Urinary bladder (tissue), 4 donors: Measurements from ENCODE around the gene MAP7D2. TPM values are rescaled to one million over a fixed set of nuclear protein-coding genes. Genes with fewer than 3 reads are reported as not detected.
"Not testable (repeated sequence)": the region's sequence is repeated elsewhere in the genome, so short reads cannot be mapped to it uniquely, and the experiment has no call there.

ENCODE experiments used
- DNase-seq: peaks from one replicate; pipeline ENCODE4 v3.0.0-alpha.2; 2015; ENCODE audit errors: extremely low spot score
- H3K27ac ChIP-seq: one replicate; pipeline ENCODE4 v1.5.1; 2013; ENCODE audit warnings: low read depth, mild to moderate bottlenecking, moderate library complexity
- H3K36me3 ChIP-seq: one replicate; pipeline ENCODE4 v1.6.1; 2013; ENCODE audit warnings: mild to moderate bottlenecking, moderate library complexity; ENCODE audit not compliant: insufficient read depth
- H3K4me1 ChIP-seq: one replicate; pipeline ENCODE4 v1.6.1; 2013; ENCODE audit warnings: mild to moderate bottlenecking, moderate library complexity; ENCODE audit not compliant: insufficient read depth
- H3K4me3 ChIP-seq: one replicate; pipeline ENCODE4 v1.5.1; 2013; ENCODE audit warnings: low read depth, low read length
- WGBS: extraction: QIAGEN DNeasy Blood & Tissue Kit; methylation state at CpG from one replicate; pipeline ENCODE4 v1.1.7; 2013; 5-methylcytosine and 5-hydroxymethylcytosine counted together
- polyA plus RNA-seq: library from polyadenylated mRNA; stranded (reverse); fragments of 200-250 nt; gene quantifications from one replicate; pipeline ENCODE4 v1.2.3, GENCODE V29; 2013
- total RNA-seq: library from RNA; depleted of rRNA; stranded (reverse); fragments of >200 nt; gene quantifications from one replicate; pipeline ENCODE4 v1.2.3, GENCODE V29; 2014
- donor health status: healthy with polysubstance abuse.
- donor health status: healthy.

The MAP7D2 gene
- total and polyA plus RNA-seq, 2 donors = 0.21 to 0.46 TPM

DNA sequence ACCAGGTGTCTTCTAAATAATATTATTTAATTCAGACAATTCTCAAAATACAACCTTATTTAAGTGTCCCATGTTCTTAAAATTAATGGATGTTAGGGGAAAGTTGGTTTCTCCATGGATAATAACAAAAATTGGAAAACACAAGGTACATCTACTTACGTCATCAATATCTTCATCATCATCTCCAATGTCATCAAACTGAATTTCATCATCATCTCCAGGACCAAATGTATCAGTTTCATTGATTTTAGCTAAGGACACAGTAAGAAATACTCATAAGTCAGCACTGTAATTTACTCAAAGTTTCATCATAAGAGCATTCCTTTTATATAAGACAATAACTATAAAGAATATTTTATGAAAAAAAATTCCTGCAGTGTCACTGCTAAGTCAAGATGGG, 13.7 kb upstream of the MAP7D2 start:
- H3K36me3 ChIP-seq = peaks cover 2% of the 10 kb centered on the region

DNA sequence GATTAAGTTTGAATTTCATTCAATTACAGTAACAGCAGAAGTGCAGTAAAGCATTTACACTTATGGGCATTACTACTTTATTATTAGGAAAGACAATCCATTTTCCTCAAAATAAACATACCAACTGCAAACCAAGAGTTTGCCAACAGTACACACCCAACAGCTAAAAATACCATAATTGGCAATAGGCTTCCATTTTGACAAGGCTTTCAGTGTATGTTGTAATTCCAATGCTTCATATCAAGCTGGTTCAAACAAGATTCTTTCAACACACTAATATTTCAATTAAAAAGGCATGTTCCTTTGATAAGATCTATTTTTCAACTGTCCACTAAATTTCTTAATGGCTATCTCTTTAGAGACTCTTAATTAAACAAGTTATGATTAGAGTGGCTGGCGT, 12.8 kb upstream of the MAP7D2 start:
- Histone ChIP-seq H3K27ac (no peak overlapping the region), H3K36me3 (peaks cover 2% of the 10 kb centered on the region)
- 93% methylated on average over 1 of the region's 1 CpG for WGBS

More for the DNA sequence above, 13.7 kb upstream of the MAP7D2 start:
- DNase-seq = no peak
- Histone ChIP-seq H3K27ac (no peak overlapping the region), H3K4me3 (no peak overlapping the region), H3K4me1 (no peaks in the 10 kb centered on the region)
- WGBS = 91% methylated on average over 1 of the region's 1 CpG

DNA sequence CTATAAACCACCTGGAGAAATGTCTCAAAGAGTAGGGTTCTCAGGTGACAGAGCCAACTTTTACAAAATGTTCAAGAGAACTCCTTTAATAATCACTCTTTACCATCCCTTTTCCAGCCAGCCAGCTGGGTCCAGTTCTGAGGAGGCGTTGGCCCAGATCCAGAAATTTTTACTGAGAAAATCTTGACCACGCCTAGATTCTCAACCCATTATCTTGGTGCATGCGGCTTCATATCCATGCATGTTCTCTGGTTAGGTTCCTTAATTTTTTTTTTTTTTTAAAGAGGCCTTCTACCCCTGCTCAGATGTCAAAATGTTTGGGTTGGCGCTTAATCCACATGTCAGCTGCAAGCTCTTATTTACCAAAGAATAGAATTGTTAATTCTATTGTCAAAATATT, 12.0 kb upstream of the MAP7D2 start:
- Histone ChIP-seq H3K36me3 (peaks cover 2% of the 10 kb centered on the region), H3K4me1 (no peaks in the 10 kb centered on the region), H3K4me3 (no peak overlapping the region), H3K27ac (no peak overlapping the region)
- 48% methylated on average over 4 of the region's 4 CpGs for WGBS
- DNase-seq = no peak

More for the DNA sequence above, 12.8 kb upstream of the MAP7D2 start:
- H3K4me1 ChIP-seq = no peaks in the 10 kb centered on the region
- no peak for DNase-seq
- H3K4me3 ChIP-seq = no peak overlapping the region

DNA sequence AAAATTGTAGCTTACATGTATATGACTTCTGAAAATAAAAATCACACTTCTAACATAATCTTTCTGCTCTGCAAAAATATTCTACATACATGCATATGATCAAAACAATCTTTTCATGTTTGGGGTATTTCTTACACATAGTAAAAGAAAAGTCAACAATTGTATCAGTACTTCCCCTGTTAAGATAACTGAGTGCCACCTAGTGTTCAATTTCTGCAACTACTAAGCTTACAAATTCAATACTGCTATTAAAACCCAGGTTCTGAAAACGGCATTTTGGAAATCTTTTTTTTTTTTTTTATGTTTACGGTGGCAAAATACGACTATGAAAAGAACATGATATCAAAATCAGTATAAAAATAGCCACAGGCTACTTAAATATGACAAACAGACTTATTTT, 10.7 kb upstream of the MAP7D2 start:
- H3K4me1 ChIP-seq, H3K27ac ChIP-seq, H3K4me3 ChIP-seq, DNase-seq, H3K36me3 ChIP-seq: not testable (repeated sequence)
- 2% methylated on average over 3 of the region's 3 CpGs for WGBS

DNA sequence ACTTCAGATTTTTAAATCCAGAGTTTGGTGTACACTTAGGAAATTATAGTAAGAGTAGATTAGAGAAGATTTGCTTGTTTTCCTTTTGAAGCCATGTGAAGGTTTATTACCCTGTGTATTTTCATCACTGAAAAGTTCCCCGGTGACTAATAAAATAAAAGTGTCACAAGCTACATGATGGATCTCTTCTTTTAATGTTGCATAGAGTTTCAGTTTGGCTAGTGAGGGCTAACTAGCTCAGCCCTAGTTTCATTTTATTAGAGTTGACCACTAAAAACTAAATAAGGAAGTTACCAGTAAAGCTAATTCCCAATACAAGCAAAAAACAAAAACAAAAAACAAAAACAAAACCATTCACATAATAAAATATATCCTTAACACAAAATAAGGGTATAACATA, 10.1 kb upstream of the MAP7D2 start:
- WGBS = 12% methylated on average over 1 of the region's 1 CpG
- DNase-seq, H3K36me3 ChIP-seq, H3K4me1 ChIP-seq, H3K27ac ChIP-seq, H3K4me3 ChIP-seq: not testable (repeated sequence)

DNA sequence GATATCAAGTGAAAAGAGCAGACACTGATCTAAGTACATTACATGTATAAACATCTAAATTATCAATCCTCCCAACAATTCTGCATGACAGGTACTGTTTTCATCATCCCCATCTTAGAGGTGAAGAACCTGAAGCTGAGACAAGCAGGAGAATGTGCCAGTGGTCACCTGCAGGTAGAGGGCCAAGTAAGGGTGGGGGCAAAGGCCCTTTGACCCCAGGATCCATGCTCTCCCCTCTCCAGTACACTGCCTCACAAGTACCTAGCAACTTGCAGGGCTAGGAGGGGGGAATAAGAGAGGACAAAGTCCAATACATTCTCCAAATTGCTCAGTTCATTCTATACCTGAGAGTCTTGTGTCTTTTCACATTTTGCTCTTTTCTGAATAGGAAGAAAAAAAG, 8.3 kb upstream of the MAP7D2 start:
- DNase-seq = no peak
- H3K4me3 ChIP-seq = no peak overlapping the region
- H3K36me3 ChIP-seq = no peaks in the 10 kb centered on the region
- H3K27ac ChIP-seq = no peak overlapping the region
- H3K4me1 ChIP-seq = no peaks in the 10 kb centered on the region

DNA sequence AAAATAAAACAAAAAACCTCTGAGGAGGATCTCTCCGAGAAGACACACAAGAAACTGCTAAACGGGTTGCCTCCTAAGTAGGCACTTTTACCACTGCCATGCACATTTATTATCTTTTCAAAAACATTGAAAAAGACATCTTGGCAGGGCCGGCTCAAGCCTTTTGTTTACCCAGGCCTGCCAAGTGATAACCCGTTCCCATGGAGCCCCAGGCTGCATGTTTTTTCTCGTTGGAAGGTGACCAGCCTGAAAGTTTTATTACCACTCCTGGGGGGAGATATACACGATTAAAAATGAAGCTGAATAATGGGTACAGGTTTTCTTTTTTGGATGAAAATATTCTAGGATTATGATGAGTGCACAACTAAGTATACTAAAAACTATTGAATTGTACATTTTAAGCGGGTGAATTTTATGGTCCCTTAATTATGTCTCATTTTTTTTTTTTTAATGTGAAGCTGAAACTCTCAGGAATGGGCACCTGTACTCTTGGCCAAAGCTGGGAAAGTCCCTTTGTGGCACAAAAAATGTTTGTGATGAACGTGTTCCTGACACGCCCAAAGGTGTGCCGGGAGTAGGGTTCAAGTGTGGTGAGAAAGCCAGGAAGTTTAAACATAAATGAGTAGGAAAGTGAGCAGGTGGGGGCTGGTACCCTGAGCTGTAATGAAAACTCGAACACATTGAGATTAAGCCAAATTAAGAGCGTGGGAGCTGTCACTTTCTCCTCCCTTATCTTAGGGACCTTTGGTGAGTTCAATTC, 1.5 kb upstream of the MAP7D2 start:
- Histone ChIP-seq H3K4me3 (no peak overlapping the region), H3K4me1 (no peaks in the 10 kb centered on the region), H3K36me3 (no peaks in the 10 kb centered on the region), H3K27ac (no peak overlapping the region)
- no peak for DNase-seq
- 45% methylated on average over 12 of the region's 12 CpGs for WGBS

DNA sequence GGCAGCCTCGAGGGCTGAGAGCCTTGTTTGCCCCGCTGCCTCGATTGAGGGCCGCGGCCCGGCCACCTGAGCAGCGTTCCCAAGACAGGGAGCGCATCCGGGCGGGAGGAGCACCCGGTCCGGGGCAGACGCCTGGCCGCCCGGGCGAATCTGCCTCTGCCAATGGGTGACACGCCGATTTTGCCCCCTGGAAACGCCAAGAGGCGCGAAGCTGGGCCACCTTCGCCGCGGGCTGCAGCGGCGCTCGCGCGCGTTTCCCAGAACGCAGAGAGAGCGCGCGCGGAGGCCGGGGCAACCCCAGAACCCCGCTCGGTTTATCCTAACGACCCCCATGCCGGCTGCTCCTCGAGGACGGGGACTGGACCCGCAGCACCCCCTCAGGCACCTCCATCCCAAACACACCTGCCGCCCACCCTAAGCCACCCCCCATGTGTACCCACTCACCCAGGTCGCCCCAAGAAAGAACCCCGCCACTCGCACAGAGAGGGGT, 575 bp downstream of the MAP7D2 start:
- no peaks in the 10 kb centered on the region for H3K36me3 ChIP-seq
- H3K27ac ChIP-seq = no peak overlapping the region
- no peak for DNase-seq
- WGBS = 5% methylated on average over 47 of the region's 47 CpGs
- H3K4me3 ChIP-seq = peak overlapping the region; percentile 21
- no peaks in the 10 kb centered on the region for H3K4me1 ChIP-seq

DNA sequence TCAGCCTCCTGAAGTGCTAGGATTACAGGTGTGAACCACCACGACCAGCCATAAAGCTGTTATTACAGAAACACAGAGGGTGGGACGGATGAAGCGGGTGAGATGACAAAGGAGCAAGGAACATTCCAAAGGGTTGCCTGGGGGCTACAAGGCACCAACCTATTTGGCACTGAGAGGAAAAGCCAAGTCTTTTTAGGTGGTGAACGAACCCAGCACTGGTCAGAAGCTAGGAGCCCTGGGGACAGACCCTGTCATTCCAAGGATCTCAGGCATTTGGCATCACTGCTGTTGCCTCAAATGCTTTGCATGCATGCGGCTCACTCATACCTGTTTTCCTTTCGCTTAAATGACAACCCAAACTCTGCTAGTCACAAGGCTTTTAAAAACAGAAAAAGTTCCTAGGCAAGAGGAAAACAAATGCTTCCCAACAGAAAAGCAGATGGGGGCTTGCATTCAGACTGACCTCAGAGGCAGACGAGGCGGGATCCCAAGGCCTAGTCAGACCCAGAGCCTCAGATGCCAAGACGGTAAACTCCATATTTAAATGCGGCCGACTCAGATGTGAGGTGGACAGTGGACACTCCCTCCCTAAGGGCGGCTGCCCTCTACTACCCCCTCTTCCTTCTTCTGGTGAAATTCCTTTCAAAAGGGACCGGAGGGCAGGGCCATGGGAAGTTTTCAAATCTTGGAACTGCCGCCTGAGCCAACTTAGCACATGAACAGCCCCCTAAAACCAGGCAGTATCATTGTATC, 4.5 kb downstream of the MAP7D2 start:
- Histone ChIP-seq H3K36me3 (no peaks in the 10 kb centered on the region), H3K4me1 (no peaks in the 10 kb centered on the region), H3K4me3 (no peak overlapping the region), H3K27ac (no peak overlapping the region)
- no peak for DNase-seq
- 87% methylated on average over 14 of the region's 14 CpGs for WGBS

DNA sequence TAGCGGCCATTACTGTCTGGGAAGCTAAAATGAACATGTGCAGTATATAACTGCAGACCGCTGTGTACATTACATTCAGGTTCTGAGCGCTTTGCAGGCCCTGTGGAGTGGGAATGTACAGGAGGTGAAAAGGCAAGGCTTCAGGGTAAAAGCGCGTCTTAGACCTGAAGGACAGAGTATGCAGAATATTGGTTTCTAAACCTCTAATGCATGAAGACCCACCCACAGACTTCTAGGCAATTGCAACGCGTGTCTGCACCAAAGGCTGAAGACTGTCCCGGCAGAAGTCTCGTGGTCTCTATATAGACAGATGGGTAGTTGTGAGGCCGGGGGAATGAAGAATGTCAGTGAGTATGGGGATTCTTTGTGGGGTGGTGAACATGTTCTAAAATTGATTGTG, 5.4 kb downstream of the MAP7D2 start:
- WGBS = 95% methylated on average over 10 of the region's 10 CpGs
- DNase-seq = no peak
- Histone ChIP-seq H3K27ac (no peak overlapping the region), H3K36me3 (no peaks in the 10 kb centered on the region), H3K4me3 (no peak overlapping the region), H3K4me1 (no peaks in the 10 kb centered on the region)

DNA sequence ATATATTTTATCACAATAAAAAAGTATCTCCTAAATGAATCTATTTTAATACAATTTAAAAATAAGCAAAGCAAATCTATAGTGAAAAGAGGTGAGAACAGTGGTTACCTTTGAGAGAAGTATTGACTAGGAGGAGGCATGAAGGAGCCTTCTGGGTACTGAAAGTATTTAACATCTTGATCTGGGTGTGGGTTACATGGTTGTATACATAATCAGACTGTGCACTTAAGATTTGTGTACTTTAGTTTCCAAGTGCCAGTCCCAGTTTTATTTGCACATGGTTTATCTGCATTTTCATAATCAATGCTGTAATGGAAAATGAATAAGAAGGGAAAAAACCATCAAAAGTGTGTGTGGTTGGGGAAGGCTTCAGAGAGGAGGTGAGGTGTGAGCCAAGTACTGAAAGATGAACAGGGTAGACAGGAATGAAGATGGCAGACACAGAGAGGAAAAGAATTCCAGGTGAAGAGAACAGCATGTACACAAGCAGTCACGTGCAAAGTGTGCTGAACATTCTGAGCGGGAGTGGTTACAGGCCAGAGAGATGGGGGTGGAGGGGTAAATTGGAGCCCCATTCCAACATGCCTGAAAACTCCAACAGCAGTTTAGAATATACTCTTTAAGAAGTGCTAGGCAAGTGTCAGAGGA, 14.6 kb downstream of the MAP7D2 start:
- H3K36me3 ChIP-seq = no peaks in the 10 kb centered on the region
- no peak for DNase-seq
- no peaks in the 10 kb centered on the region for H3K4me1 ChIP-seq
- no peak overlapping the region for H3K4me3 ChIP-seq
- no peak overlapping the region for H3K27ac ChIP-seq
- 87% methylated on average over 2 of the region's 2 CpGs for WGBS

DNA sequence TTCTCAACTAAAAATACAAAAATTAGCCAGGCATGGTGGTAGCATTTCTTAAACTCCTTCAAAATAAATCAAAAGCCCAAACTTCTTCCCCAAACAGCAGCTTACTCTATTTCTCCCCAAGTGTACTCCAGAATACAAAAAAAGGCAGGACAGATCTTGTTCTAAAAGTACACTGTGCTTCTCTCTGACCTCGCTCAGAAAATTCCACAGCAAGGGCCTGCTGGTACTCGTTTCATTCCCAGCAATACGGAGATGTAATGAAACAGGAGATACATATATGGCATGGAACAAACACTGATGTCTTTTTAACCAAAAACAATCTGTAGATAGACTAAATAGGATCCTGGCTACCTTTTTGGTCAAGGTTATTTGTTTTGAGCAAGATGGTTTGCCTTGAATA, 25.2 kb downstream of the MAP7D2 start:
- no peak overlapping the region for H3K4me3 ChIP-seq
- H3K36me3 ChIP-seq = no peaks in the 10 kb centered on the region
- no peaks in the 10 kb centered on the region for H3K4me1 ChIP-seq
- 62% methylated on average over 3 of the region's 3 CpGs for WGBS
- no peak overlapping the region for H3K27ac ChIP-seq
- no peak for DNase-seq

DNA sequence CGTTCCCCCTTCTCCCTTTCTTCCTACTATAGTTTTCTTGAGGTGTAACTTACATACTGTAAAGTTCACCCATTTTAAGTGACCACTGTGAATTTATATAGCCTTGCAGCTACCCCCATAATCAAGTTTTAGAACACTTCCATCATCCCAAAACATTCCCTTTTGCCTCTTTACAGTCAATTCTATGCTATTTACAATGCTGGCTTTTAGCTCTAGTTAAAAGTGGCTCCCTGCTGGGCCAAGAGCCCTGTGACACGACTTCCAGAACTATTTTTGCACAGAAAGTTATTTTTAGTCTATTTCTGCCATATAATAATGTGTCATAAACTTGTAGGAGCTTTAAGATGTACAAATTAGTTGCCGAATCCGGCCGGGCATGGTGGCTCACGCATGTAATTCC, 26.9 kb downstream of the MAP7D2 start:
- no peaks in the 10 kb centered on the region for H3K36me3 ChIP-seq
- H3K4me3 ChIP-seq = no peak overlapping the region
- no peak overlapping the region for H3K27ac ChIP-seq
- no peak for DNase-seq
- H3K4me1 ChIP-seq = no peaks in the 10 kb centered on the region
- WGBS = 73% methylated on average over 6 of the region's 6 CpGs

DNA sequence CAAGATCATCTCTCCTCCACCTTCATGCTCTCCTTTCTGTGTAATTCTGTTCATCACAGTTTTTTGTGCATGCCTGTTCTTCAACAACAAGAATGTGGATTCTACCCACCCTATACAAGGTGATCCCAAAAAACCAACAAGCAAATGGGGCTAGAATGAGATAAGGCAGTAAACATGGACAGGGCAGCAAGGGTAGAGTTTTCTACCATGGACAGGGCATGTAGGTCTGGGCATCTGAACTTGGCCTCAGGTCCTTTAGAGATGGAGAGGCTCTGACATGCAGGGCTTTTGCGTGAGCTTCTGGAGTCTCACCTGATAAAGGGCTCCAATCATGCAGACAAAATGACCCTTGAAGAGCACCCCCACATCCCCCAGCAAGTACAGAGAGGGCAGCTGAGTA, 36.4 kb downstream of the MAP7D2 start:
- no peak for DNase-seq
- Histone ChIP-seq H3K4me3 (no peak overlapping the region), H3K4me1 (no peaks in the 10 kb centered on the region), H3K36me3 (no peaks in the 10 kb centered on the region), H3K27ac (no peak overlapping the region)
- WGBS = 85% methylated on average over 1 of the region's 1 CpG
